ENCODE measurements around the gene JPH4. TPM values are rescaled to one million over a fixed set of nuclear protein-coding genes. Genes with fewer than 3 reads are reported as not detected.

JPH4 gene
- total and polyA plus RNA-seq, 2 of the 8 experiments (the other 6 are each of a cell fraction or from before 2014, with no cell fraction given) = 23.9 to 46.7 TPM

- Histone ChIP-seq H2AK5ac (ENCODE audit: low read depth, low read length) (no peak overlapping the region), H2BK5ac (ENCODE audit: low read depth, low read length) (no peak overlapping the region), H3K27ac (ENCODE audit: low read depth, low read length) (no peak overlapping the region), H3K27me3 (replicated peaks in 1 of 4; ENCODE audit: control insufficient read depth in 3 of 4, extremely low read depth in 1 of 4, insufficient read depth in 3 of 4, low read length in 3 of 4) (peaks cover 5 to 13% (median 10%) of the 10 kb centered on the region in 4 experiments), H4K5ac (ENCODE audit: insufficient read length, low read depth, low read length) (no peak overlapping the region), H2AFZ (ENCODE audit: low read length) (no peak overlapping the region), H2BK120ac (replicated peaks; ENCODE audit: low read depth, low read length) (no peak overlapping the region), H3K79me2 (ENCODE audit: control insufficient read depth in 1 of 2, insufficient read depth in 2 of 2, low read length in 2 of 2) (no peaks in the 10 kb centered on the region), H3K4ac (replicated peaks; ENCODE audit: insufficient read length, low read depth, low read length) (no peak overlapping the region), H2BK12ac (ENCODE audit: low read depth, low read length) (no peak overlapping the region), H3K9me3 (ENCODE audit: insufficient read depth in 2 of 2, low read depth in 1 of 2, low read length in 1 of 2) (no peaks in the 10 kb centered on the region), H3K23ac (ENCODE audit: insufficient read length) (no peak overlapping the region), H3K23me2 (ENCODE audit: low read depth, low read length) (peaks cover 16% of the 10 kb centered on the region; the same call in 1 of the 2 replicates), H3K56ac (replicated peaks; ENCODE audit: insufficient read length, low read depth, low read length) (no peak overlapping the region), H3K4me1 (replicated peaks in 1 of 4; ENCODE audit: control insufficient read depth in 3 of 4, insufficient read depth in 4 of 4, low read length in 3 of 4) (peaks cover 8 to 27% (median 11%) of the 10 kb centered on the region in 4 experiments), H4K8ac (ENCODE audit: extremely low read depth, insufficient read depth, low read length) (no peak overlapping the region; the same call in 1 of the 2 replicates), H2BK15ac (ENCODE audit: low read length) (no peak overlapping the region), H3K4me2 (ENCODE audit: insufficient read depth in 1 of 2, low read depth in 2 of 2, low read length in 2 of 2) (no peak overlapping the region), H4K20me1 (replicated peaks in 1 of 2; ENCODE audit: control insufficient read depth in 1 of 2, insufficient read depth in 2 of 2, low read length in 2 of 2) (peaks cover 7 to 12% of the 10 kb centered on the region in 2 experiments), H3K14ac (ENCODE audit: insufficient read length) (no peak overlapping the region), H3K36me3 (ENCODE audit: control insufficient read depth in 2 of 4, insufficient read depth in 4 of 4, low read length in 3 of 4) (peaks cover 0 to 8% (median 0%) of the 10 kb centered on the region in 4 experiments; a peak in 1 of 8 replicates), H3K9ac (replicated peaks in 1 of 4; ENCODE audit: extremely low read depth in 1 of 4, low read depth in 3 of 4, low read length in 3 of 4) (no peak overlapping the region), H4K91ac (replicated peaks; ENCODE audit: insufficient read length, low read length) (no peak overlapping the region), H3K4me3 (ENCODE audit: extremely low read depth in 1 of 4, insufficient read depth in 2 of 4, low read depth in 3 of 4, low read length in 4 of 4) (no peak overlapping the region), H2BK20ac (ENCODE audit: low read length) (no peak overlapping the region), H3K18ac (ENCODE audit: extremely low read depth, low read length) (no peak overlapping the region), H3K79me1 (ENCODE audit: low read depth, low read length) (no peaks in the 10 kb centered on the region)
- ChIA-PET POLR2A (ENCODE audit: partially characterized antibody) (interaction anchor here (1.1 to 52.7 kb wide), 4 partner anchors 12 to 123 kb away, joined by 3 to 1523 read pairs (median 4); partner anchors contain the start of gene ZFHX2), CTCF (ENCODE audit: partially characterized antibody) (interaction anchor here (1.1 to 70.5 kb wide), 5 partner anchors 10 to 383 kb away, joined by 3 to 2092 read pairs (median 4); partner anchors contain the start of genes DHRS4 and NGDN)
- DNase-seq (ENCODE audit: low read depth in 1 of 2, low spot score in 2 of 2) = no peak
- no peak for FAIRE-seq
- TF ChIP-seq SAP30 (IDR thresholded peaks at IDR 0.05; ENCODE audit: insufficient read depth, insufficient replicate concordance, low read length) (no peak), ASH2L (IDR thresholded peaks at IDR 0.05; ENCODE audit: low read length) (no peak), MAX (IDR thresholded peaks at IDR 0.05) (no peak), TAF7 (optimal IDR thresholded peaks at IDR 0.05; ENCODE audit: borderline replicate concordance, low read depth, low read length) (no peak), HDAC2 (IDR thresholded peaks at IDR 0.05; ENCODE audit: borderline replicate concordance in 1 of 2, low read depth in 2 of 2, low read length in 2 of 2) (no peak)
- WGBS, 2 experiments (ENCODE audit: extremely low coverage in 1 of 2, insufficient coverage in 1 of 2, insufficient read length in 1 of 2, insufficient replicate concordance in 2 of 2, low coverage in 1 of 2, low lambda C conversion rate in 2 of 2, missing lambda C conversion rate in 1 of 2) = 90% methylated on average over 22 of the region's 23 CpGs; no CpG with 5 or more reads in 1 of the 2 experiments
These were observed 7.6 kb downstream of the JPH4 start for GRCh38 chr14:23570806-23571483.

Measured in H1 (cell line).